Mesenchymal stem cell (in vitro differentiated cells and primary cell): ENCODE measurements around the gene MTA3.
A peak's percentile ranks its signal among the peaks of the same experiment; 100 is the strongest.

Experiments used
- DNase-seq: peaks from one replicate; pipeline ENCODE4 v3.0.0-alpha.2; 2013
- H2AFZ ChIP-seq: one replicate; pipeline ENCODE4 v1.6.1; 2013; ENCODE audit warnings: low read depth, mild to moderate bottlenecking, control low read depth, inconsistent platforms, low read length, moderate library complexity
- H2AK5ac ChIP-seq: 2 replicates; pipeline ENCODE4 v1.6.1; 2013; ENCODE audit warnings: low read length, moderate library complexity, mild to moderate bottlenecking, inconsistent platforms; ENCODE audit not compliant: severe bottlenecking
- H2BK120ac ChIP-seq: one replicate; pipeline ENCODE4 v1.6.1; 2013; ENCODE audit warnings: low read depth, mild to moderate bottlenecking, inconsistent platforms, low read length, moderate library complexity
- H2BK12ac ChIP-seq, 2 experiments: one replicate each; pipeline ENCODE4 v1.6.1; 2013; ENCODE audit warnings: inconsistent platforms in 2 of 2, low read length in 2 of 2, mild to moderate bottlenecking in 2 of 2, moderate library complexity in 2 of 2, control low read depth in 1 of 2
- H2BK15ac ChIP-seq: one replicate; pipeline ENCODE4 v1.6.1; 2013; ENCODE audit warnings: mild to moderate bottlenecking, low read depth, inconsistent platforms; ENCODE audit not compliant: poor library complexity, severe bottlenecking
- H2BK5ac ChIP-seq: 2 replicates; pipeline ENCODE4 v1.6.1; 2013; ENCODE audit warnings: low read depth, mild to moderate bottlenecking, low read length, control low read depth, inconsistent platforms; ENCODE audit not compliant: poor library complexity, severe bottlenecking
- H3K14ac ChIP-seq, 2 experiments: one replicate each; pipeline ENCODE4 v1.6.1; 2013; ENCODE audit warnings: inconsistent platforms in 2 of 2, low read length in 2 of 2, control low read depth in 1 of 2, mild to moderate bottlenecking in 1 of 2, moderate library complexity in 1 of 2
- H3K18ac ChIP-seq, 2 experiments: one replicate each; pipeline ENCODE4 v1.6.1; 2013; ENCODE audit warnings: inconsistent platforms in 2 of 2, low read length in 2 of 2, control low read depth in 1 of 2, low read depth in 1 of 2, mild to moderate bottlenecking in 1 of 2
- H3K23ac ChIP-seq, 2 experiments: one replicate each; pipeline ENCODE4 v1.6.1; 2013; ENCODE audit warnings: inconsistent platforms in 2 of 2, low read length in 2 of 2, mild to moderate bottlenecking in 2 of 2, moderate library complexity in 2 of 2, control low read depth in 1 of 2
- H3K27ac ChIP-seq: 2 replicates; pipeline ENCODE4 v1.5.1; 2013; ENCODE audit warnings: mild to moderate bottlenecking, moderate library complexity, low read length, control low read depth, inconsistent platforms; ENCODE audit not compliant: poor library complexity, severe bottlenecking
- H3K27me3 ChIP-seq, 2 experiments: 2 replicates each; pipeline versions ENCODE4 v1.6.1 to v1.7.0; 2013; ENCODE audit warnings: low read length in 2 of 2, mild to moderate bottlenecking in 2 of 2, moderate library complexity in 2 of 2, control low read depth in 1 of 2, inconsistent platforms in 1 of 2; ENCODE audit not compliant: control insufficient read depth in 1 of 2, insufficient read depth in 1 of 2
- H3K36me3 ChIP-seq, 2 experiments: 2 replicates each; pipeline versions ENCODE4 v1.6.1 to v1.7.0; 2013; ENCODE audit warnings: low read length in 2 of 2, control low read depth in 1 of 2, inconsistent platforms in 1 of 2, low read depth in 1 of 2, mild to moderate bottlenecking in 1 of 2; ENCODE audit not compliant: insufficient read depth in 2 of 2, control insufficient read depth in 1 of 2
- H3K4ac ChIP-seq, 2 experiments: one replicate each; pipeline ENCODE4 v1.6.1; 2013; ENCODE audit warnings: inconsistent platforms in 2 of 2, low read length in 2 of 2, mild to moderate bottlenecking in 2 of 2, moderate library complexity in 2 of 2, control low read depth in 1 of 2, low read depth in 1 of 2
- H3K4me1 ChIP-seq: 2 replicates; pipeline ENCODE4 v1.6.1; 2013; ENCODE audit warnings: low read depth, low read length, control low read depth; ENCODE audit not compliant: control insufficient read depth, insufficient read depth
- H3K4me2 ChIP-seq: 2 replicates; pipeline ENCODE4 v1.6.1; 2013; ENCODE audit warnings: low read length, mild to moderate bottlenecking, inconsistent platforms; ENCODE audit not compliant: poor library complexity, severe bottlenecking
- H3K4me3 ChIP-seq, 2 experiments: 2 replicates each; pipeline versions ENCODE4 v1.5.1 to v1.7.0; 2013; ENCODE audit warnings: low read length in 2 of 2, mild to moderate bottlenecking in 2 of 2, control low read depth in 1 of 2, low read depth in 1 of 2; ENCODE audit not compliant: insufficient read depth in 1 of 2
- H3K79me1 ChIP-seq: replicated peaks from 2 replicates; pipeline ENCODE4 v1.6.1; 2013; ENCODE audit warnings: mild to moderate bottlenecking, control low read depth, low read length, inconsistent platforms; ENCODE audit not compliant: poor library complexity, severe bottlenecking
- H3K9ac ChIP-seq: 2 replicates; pipeline ENCODE4 v1.7.0; 2013; ENCODE audit warnings: mild to moderate bottlenecking, low read length, moderate library complexity
- H3K9me3 ChIP-seq: 2 replicates; pipeline ENCODE4 v1.7.0; 2013; ENCODE audit warnings: mild to moderate bottlenecking, low read length; ENCODE audit not compliant: control insufficient read depth
- H4K8ac ChIP-seq: one replicate; pipeline ENCODE4 v1.6.1; 2013; ENCODE audit warnings: inconsistent platforms, mild to moderate bottlenecking, low read length, moderate library complexity
- H4K91ac ChIP-seq: one replicate; pipeline ENCODE4 v1.6.1; 2013; ENCODE audit warnings: mild to moderate bottlenecking, low read length, inconsistent platforms
- WGBS: methylation state at CpG from one replicate; pipeline ENCODE4 v1.1.7; 2013; ENCODE audit warnings: mixed read lengths; 5-methylcytosine and 5-hydroxymethylcytosine counted together

Gene MTA3

DNA sequence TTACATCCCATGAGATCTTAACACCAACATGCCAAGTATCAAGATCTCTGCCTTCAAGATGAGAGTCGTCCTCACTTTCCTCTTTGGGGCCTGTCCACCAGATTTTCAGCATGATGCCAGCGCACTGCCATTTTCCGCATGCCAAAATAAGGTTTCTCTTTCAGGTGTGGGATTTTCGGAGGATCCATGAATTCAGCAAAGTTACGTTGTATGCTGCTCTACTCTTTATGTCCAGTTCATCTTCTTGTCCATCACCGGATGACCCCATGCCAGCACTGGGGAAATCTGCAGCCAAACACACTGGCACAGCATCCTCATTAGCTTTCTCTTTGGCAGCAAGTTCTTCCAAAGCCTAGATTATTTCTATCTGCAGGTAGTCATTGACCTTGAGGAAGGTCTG lies 228.8 kb downstream of the MTA3 start:
- no peak overlapping the region for H3K4me2 ChIP-seq
- no peak overlapping the region for H3K4me3 ChIP-seq
- H3K79me1 ChIP-seq: no peaks in the 10 kb centered on the region
- H2AK5ac ChIP-seq: no peak overlapping the region
- WGBS: 90% methylated on average over 6 of the region's 6 CpGs
- H2AFZ ChIP-seq: no peak overlapping the region
- no peak overlapping the region for H3K4ac ChIP-seq
- no peak overlapping the region for H2BK12ac ChIP-seq
- H3K27me3 ChIP-seq: peaks cover under 1 to 10% of the 10 kb centered on the region in 2 experiments
- H3K23ac ChIP-seq: no peak overlapping the region
- H2BK120ac ChIP-seq: no peak overlapping the region
- H4K91ac ChIP-seq: no peak overlapping the region
- no peak overlapping the region for H3K9ac ChIP-seq
- H3K27ac ChIP-seq: no peak overlapping the region
- H3K18ac ChIP-seq: no peak overlapping the region
- no peaks in the 10 kb centered on the region for H3K36me3 ChIP-seq
- H2BK5ac ChIP-seq: no peak overlapping the region
- H2BK15ac ChIP-seq: no peak overlapping the region
- H3K14ac ChIP-seq: no peak overlapping the region
- H4K8ac ChIP-seq: no peak overlapping the region
- peaks cover 13% of the 10 kb centered on the region for H3K4me1 ChIP-seq
- no peaks in the 10 kb centered on the region for H3K9me3 ChIP-seq
- DNase-seq: no peak

- H3K4me3 ChIP-seq: no peak overlapping the region
- H4K8ac ChIP-seq: no peak overlapping the region
- no peaks in the 10 kb centered on the region for H3K36me3 ChIP-seq
- H2BK15ac ChIP-seq: no peak overlapping the region
- WGBS: 93% methylated on average over 4 of the region's 4 CpGs
- H3K18ac ChIP-seq: peak overlapping the region in 1 of 2 experiments; percentile 57
- DNase-seq: peak; percentile 57
- H3K23ac ChIP-seq: no peak overlapping the region
- no peak overlapping the region for H3K4ac ChIP-seq
- H3K14ac ChIP-seq: no peak overlapping the region
- H4K91ac ChIP-seq: no peak overlapping the region
- H3K4me1 ChIP-seq: peaks cover 2% of the 10 kb centered on the region
- H2AFZ ChIP-seq: no peak overlapping the region
- H3K9ac ChIP-seq: no peak overlapping the region
- H3K79me1 ChIP-seq: no peaks in the 10 kb centered on the region
- H3K4me2 ChIP-seq: no peak overlapping the region
- H2BK12ac ChIP-seq: no peak overlapping the region
- H2BK5ac ChIP-seq: no peak overlapping the region
- no peak overlapping the region for H2BK120ac ChIP-seq
- H3K27me3 ChIP-seq: no peaks in the 10 kb centered on the region
- H3K27ac ChIP-seq: no peak overlapping the region
- no peaks in the 10 kb centered on the region for H3K9me3 ChIP-seq
- H2AK5ac ChIP-seq: no peak overlapping the region
Observed at GRCh38 chr2:42799881-42800280, 231.4 kb downstream of the MTA3 start.

GRCh38 chr2:42800461-42800962 lies 232.1 kb downstream of the MTA3 start:
- no peak overlapping the region for H3K23ac ChIP-seq
- peaks cover 2% of the 10 kb centered on the region for H3K4me1 ChIP-seq
- no peak overlapping the region for H4K91ac ChIP-seq
- no peaks in the 10 kb centered on the region for H3K27me3 ChIP-seq
- peak overlapping the region; percentile 51 for H2AFZ ChIP-seq
- no peak overlapping the region for H3K14ac ChIP-seq
- no peaks in the 10 kb centered on the region for H3K36me3 ChIP-seq
- no peak overlapping the region for H2AK5ac ChIP-seq
- H3K79me1 ChIP-seq: no peaks in the 10 kb centered on the region
- no peak overlapping the region for H4K8ac ChIP-seq
- H2BK120ac ChIP-seq: no peak overlapping the region
- DNase-seq: no peak
- H2BK15ac ChIP-seq: no peak overlapping the region
- H3K18ac ChIP-seq: no peak overlapping the region
- H3K4ac ChIP-seq: no peak overlapping the region
- WGBS: 92% methylated on average over 3 of the region's 4 CpGs
- no peak overlapping the region for H3K9ac ChIP-seq
- no peak overlapping the region for H2BK5ac ChIP-seq
- H3K9me3 ChIP-seq: no peaks in the 10 kb centered on the region
- H3K4me3 ChIP-seq: no peak overlapping the region
- H3K27ac ChIP-seq: no peak overlapping the region
- peak overlapping the region in 1 of 2 experiments; percentile 37 for H2BK12ac ChIP-seq
- H3K4me2 ChIP-seq: no peak overlapping the region

- H2AK5ac ChIP-seq: no peak overlapping the region
- H2BK12ac ChIP-seq: no peak overlapping the region
- no peak for DNase-seq
- no peak overlapping the region for H3K4me3 ChIP-seq
- H3K27ac ChIP-seq: no peak overlapping the region
- no peaks in the 10 kb centered on the region for H3K4me1 ChIP-seq
- H3K36me3 ChIP-seq: no peaks in the 10 kb centered on the region
- no peak overlapping the region for H2BK5ac ChIP-seq
- H3K14ac ChIP-seq: no peak overlapping the region
- no peak overlapping the region for H3K18ac ChIP-seq
- no peak overlapping the region for H4K8ac ChIP-seq
- no peak overlapping the region for H2BK120ac ChIP-seq
- H4K91ac ChIP-seq: no peak overlapping the region
- H3K4ac ChIP-seq: no peak overlapping the region
- 96% methylated on average over 2 of the region's 2 CpGs for WGBS
- no peaks in the 10 kb centered on the region for H3K27me3 ChIP-seq
- no peak overlapping the region for H3K9ac ChIP-seq
- H2BK15ac ChIP-seq: no peak overlapping the region
- no peak overlapping the region for H2AFZ ChIP-seq
- no peak overlapping the region for H3K23ac ChIP-seq
- no peaks in the 10 kb centered on the region for H3K79me1 ChIP-seq
- H3K9me3 ChIP-seq: no peaks in the 10 kb centered on the region
- H3K4me2 ChIP-seq: no peak overlapping the region
Observed at GRCh38 chr2:42800981-42801380, 232.5 kb downstream of the MTA3 start.
